HEK293T (cell line): ENCODE data around the gene ARL6IP1.

ENCODE experiments used
- BHLHE40 ChIP-seq: fragments of 450-650 bp; IDR thresholded peaks from 2 replicates; pipeline ENCODE4 v1.6.1; 2016; ENCODE audit warnings: mild to moderate bottlenecking, moderate library complexity, borderline replicate concordance
- CTBP1 ChIP-seq: fragments of 450-650 bp; IDR thresholded peaks from 2 replicates; pipeline ENCODE4 v1.6.1; 2016; ENCODE audit warnings: borderline replicate concordance
- FOXM1 ChIP-seq: fragments of 450-650 bp; IDR thresholded peaks from 2 replicates; pipeline ENCODE4 v1.6.1; 2017; ENCODE audit warnings: mild to moderate bottlenecking, borderline replicate concordance
- PKNOX1 ChIP-seq: fragments of 450-650 bp; IDR thresholded peaks from 2 replicates; pipeline ENCODE4 v1.6.1; 2016
- SP1 ChIP-seq: fragments of 450-650 bp; IDR thresholded peaks from 2 replicates; pipeline ENCODE4 v1.6.1; 2017
- TARDBP ChIP-seq: fragments of 450-650 bp; IDR thresholded peaks from 2 replicates; pipeline ENCODE4 v1.6.1; 2016

- no peak for TF ChIP-seq BHLHE40
- no peak for TF ChIP-seq TARDBP
- no peak for TF ChIP-seq FOXM1
- no peak for TF ChIP-seq PKNOX1
- TF ChIP-seq CTBP1, result no peak
- no peak for TF ChIP-seq SP1
Measured at GRCh38 chr16:18789850-18790706, 11.3 kb downstream of the ARL6IP1 start, which contains the start of gene RPS15A.
